GM18907 (cell line): ENCODE results near the gene NFKBIE.

Experiments used
- ATAC-seq: cut with Tn5 transposase; IDR thresholded peaks from one replicate; pipeline ENCODE4 v1.9.1; 2021; ENCODE audit warnings: mild to moderate bottlenecking, moderate library complexity; ENCODE audit not compliant: unreplicated experiment

The NFKBIE gene

GRCh38 chr6:44297063-44298038 lies 32.0 kb upstream of the NFKBIE start:
- ATAC-seq = no peak

GRCh38 chr6:44294832-44295791 lies 29.8 kb upstream of the NFKBIE start:
- ATAC-seq = no peak

- ATAC-seq = no peak
Observed at GRCh38 chr6:44292661-44293365, 27.5 kb upstream of the NFKBIE start.

- ATAC-seq = no peak
Observed at GRCh38 chr6:44291841-44292240, 26.5 kb upstream of the NFKBIE start.

- no peak for ATAC-seq
Observed at GRCh38 chr6:44289726-44290260, 24.4 kb upstream of the NFKBIE start.

GRCh38 chr6:44286747-44287146 lies 21.4 kb upstream of the NFKBIE start:
- ATAC-seq = no peak

GRCh38 chr6:44286285-44286565 lies 20.9 kb upstream of the NFKBIE start:
- no peak for ATAC-seq

- ATAC-seq = no peak
Observed at GRCh38 chr6:44285552-44286284, 20.4 kb upstream of the NFKBIE start.

- ATAC-seq = no peak
Observed at GRCh38 chr6:44284867-44285266, 19.5 kb upstream of the NFKBIE start.

GRCh38 chr6:44284121-44284520 lies 18.8 kb upstream of the NFKBIE start:
- no peak for ATAC-seq

- no peak for ATAC-seq
Observed at GRCh38 chr6:44278774-44279697, 13.7 kb upstream of the NFKBIE start.

GRCh38 chr6:44278315-44278714 lies 13.0 kb upstream of the NFKBIE start:
- no peak for ATAC-seq

- no peak for ATAC-seq
Observed at GRCh38 chr6:44277763-44278162, 12.4 kb upstream of the NFKBIE start.

- no peak for ATAC-seq
Observed at GRCh38 chr6:44276667-44277640, 11.6 kb upstream of the NFKBIE start.

- no peak for ATAC-seq
Observed at GRCh38 chr6:44275749-44276648, 10.6 kb upstream of the NFKBIE start.

GRCh38 chr6:44275271-44275748 lies 10.0 kb upstream of the NFKBIE start:
- ATAC-seq = no peak

GRCh38 chr6:44273617-44274016 lies 8.3 kb upstream of the NFKBIE start:
- no peak for ATAC-seq
